HEK293T (cell line): ENCODE data around the gene WWOX.

ENCODE experiments used
- CTCF ChIA-PET: fragments of 350-600 bp; formaldehyde crosslinking; extraction: SDS; loops from one replicate; lab custom pipeline; 2021; ENCODE audit warnings: antibody characterized with exemption, inconsistent platforms; lab: Yijun Ruan, JAX
- POLR2A ChIA-PET: fragments of 350-600 bp; formaldehyde crosslinking; extraction: SDS; loops from one replicate; lab custom pipeline; 2020; ENCODE audit warnings: antibody characterized with exemption, inconsistent platforms; lab: Yijun Ruan, JAX
- DNase-seq: peaks from one replicate; pipeline ENCODE4 v3.0.0; 2012; ENCODE audit warnings: mixed read lengths; ENCODE audit errors: extremely low spot score
- ARNT ChIP-seq: fragments of 450-650 bp; IDR thresholded peaks from 2 replicates; pipeline ENCODE4 v1.6.1; 2017; ENCODE audit warnings: mild to moderate bottlenecking
- BHLHE40 ChIP-seq: fragments of 450-650 bp; IDR thresholded peaks from 2 replicates; pipeline ENCODE4 v1.6.1; 2016; ENCODE audit warnings: mild to moderate bottlenecking, moderate library complexity, borderline replicate concordance
- CTBP1 ChIP-seq: fragments of 450-650 bp; IDR thresholded peaks from 2 replicates; pipeline ENCODE4 v1.6.1; 2016; ENCODE audit warnings: borderline replicate concordance
- ELF4 ChIP-seq: fragments of 450-650 bp; IDR thresholded peaks from 2 replicates; pipeline ENCODE4 v1.6.1; 2017; ENCODE audit warnings: antibody characterized with exemption
- FOXA1 ChIP-seq: fragments of 450-650 bp; IDR thresholded peaks from 2 replicates; pipeline ENCODE4 v1.6.1; 2016; ENCODE audit warnings: mild to moderate bottlenecking
- FOXK2 ChIP-seq: fragments of 450-650 bp; IDR thresholded peaks from 2 replicates; pipeline ENCODE4 v1.6.1; 2016; ENCODE audit warnings: mild to moderate bottlenecking
- FOXM1 ChIP-seq: fragments of 450-650 bp; IDR thresholded peaks from 2 replicates; pipeline ENCODE4 v1.6.1; 2017; ENCODE audit warnings: mild to moderate bottlenecking, borderline replicate concordance
- HDGF ChIP-seq: fragments of 450-650 bp; IDR thresholded peaks from 2 replicates; pipeline ENCODE4 v1.6.1; 2017; ENCODE audit warnings: antibody characterized with exemption, borderline replicate concordance
- L3MBTL2 ChIP-seq: fragments of 450-650 bp; conservative IDR thresholded peaks from 2 replicates; pipeline ENCODE4 v1.6.1; 2016; ENCODE audit warnings: mild to moderate bottlenecking
- LEF1 ChIP-seq: fragments of 450-650 bp; IDR thresholded peaks from 2 replicates; pipeline ENCODE4 v1.6.1; 2017; ENCODE audit warnings: mild to moderate bottlenecking, borderline replicate concordance
- NFRKB ChIP-seq: fragments of 450-650 bp; IDR thresholded peaks from 2 replicates; pipeline ENCODE4 v1.6.1; 2016; ENCODE audit warnings: mild to moderate bottlenecking, moderate library complexity
- PKNOX1 ChIP-seq: fragments of 450-650 bp; IDR thresholded peaks from 2 replicates; pipeline ENCODE4 v1.6.1; 2016
- SP1 ChIP-seq: fragments of 450-650 bp; IDR thresholded peaks from 2 replicates; pipeline ENCODE4 v1.6.1; 2017
- SUZ12 ChIP-seq: fragments of 450-650 bp; IDR thresholded peaks from 2 replicates; pipeline ENCODE4 v1.6.1; 2016; ENCODE audit warnings: mild to moderate bottlenecking
- TARDBP ChIP-seq: fragments of 450-650 bp; IDR thresholded peaks from 2 replicates; pipeline ENCODE4 v1.6.1; 2016
- ZNF384 ChIP-seq: fragments of 450-650 bp; IDR thresholded peaks from 2 replicates; pipeline ENCODE4 v1.6.1; 2016

WWOX gene

GRCh38 chr16:79158337-79158736 lies 1058.9 kb downstream of the WWOX start:
- ChIA-PET CTCF (no interaction called here), POLR2A (no interaction called here)
- TF ChIP-seq HDGF (no peak), LEF1 (no peak), ARNT (no peak), BHLHE40 (no peak), ELF4 (no peak), L3MBTL2 (no peak), SUZ12 (no peak), CTBP1 (no peak), NFRKB (no peak), ZNF384 (no peak), FOXA1 (no peak), TARDBP (no peak), SP1 (no peak), FOXM1 (no peak), PKNOX1 (no peak), FOXK2 (no peak)
- no peak for DNase-seq

- ChIA-PET CTCF (interaction anchor here (0.7 kb wide), 1 partner anchor 152 kb away, joined by 3 read pairs; no protein-coding TSS in a partner anchor), POLR2A (no interaction called here)
- TF ChIP-seq CTBP1 (no peak), FOXK2 (no peak), ARNT (no peak), ELF4 (no peak), NFRKB (no peak), ZNF384 (no peak), FOXM1 (no peak), PKNOX1 (no peak), L3MBTL2 (no peak), BHLHE40 (no peak), SP1 (no peak), SUZ12 (no peak), HDGF (no peak), TARDBP (no peak), LEF1 (no peak), FOXA1 (no peak)
- no peak for DNase-seq
Measured at GRCh38 chr16:79159261-79160049, 1060.0 kb downstream of the WWOX start.

GRCh38 chr16:79162977-79163376 lies 1063.5 kb downstream of the WWOX start:
- DNase-seq = no peak
- TF ChIP-seq FOXA1 = no peak
- TF ChIP-seq FOXM1 = no peak
- no peak for TF ChIP-seq CTBP1
- no peak for TF ChIP-seq BHLHE40
- no peak for TF ChIP-seq L3MBTL2
- TF ChIP-seq HDGF = no peak
- TF ChIP-seq ELF4 = no peak
- no peak for TF ChIP-seq TARDBP
- TF ChIP-seq SUZ12 = no peak
- no peak for TF ChIP-seq SP1
- ChIA-PET CTCF (no interaction called here), POLR2A (no interaction called here)

GRCh38 chr16:79163691-79164387 lies 1064.4 kb downstream of the WWOX start:
- ChIA-PET CTCF (no interaction called here), POLR2A (no interaction called here)
- DNase-seq = no peak
- no peak for TF ChIP-seq ARNT
- TF ChIP-seq ELF4 = no peak
- no peak for TF ChIP-seq LEF1
- no peak for TF ChIP-seq TARDBP
- TF ChIP-seq BHLHE40 = no peak

GRCh38 chr16:79164388-79164995 lies 1065.0 kb downstream of the WWOX start:
- ChIA-PET POLR2A (no interaction called here), CTCF (no interaction called here)
- TF ChIP-seq PKNOX1 = no peak
- TF ChIP-seq SP1 = no peak
- TF ChIP-seq HDGF = no peak
- TF ChIP-seq SUZ12 = no peak
- no peak for TF ChIP-seq ZNF384
- TF ChIP-seq BHLHE40 = no peak
- TF ChIP-seq LEF1 = no peak
- TF ChIP-seq FOXA1 = no peak
- no peak for TF ChIP-seq FOXM1
- no peak for DNase-seq

GRCh38 chr16:79165079-79165478 lies 1065.6 kb downstream of the WWOX start:
- POLR2A ChIA-PET = no interaction called here
- TF ChIP-seq PKNOX1 (no peak), SUZ12 (no peak), NFRKB (no peak), ELF4 (no peak)
- CTCF ChIA-PET = no interaction called here
- DNase-seq = no peak
